DMS53 (cell line): Measurements from ENCODE around the gene CLSTN1.

Source experiments
- DNase-seq: peaks from one replicate; lab custom pipeline; 2025; lab: John Stamatoyannopoulos, UW

CLSTN1 gene

DNA sequence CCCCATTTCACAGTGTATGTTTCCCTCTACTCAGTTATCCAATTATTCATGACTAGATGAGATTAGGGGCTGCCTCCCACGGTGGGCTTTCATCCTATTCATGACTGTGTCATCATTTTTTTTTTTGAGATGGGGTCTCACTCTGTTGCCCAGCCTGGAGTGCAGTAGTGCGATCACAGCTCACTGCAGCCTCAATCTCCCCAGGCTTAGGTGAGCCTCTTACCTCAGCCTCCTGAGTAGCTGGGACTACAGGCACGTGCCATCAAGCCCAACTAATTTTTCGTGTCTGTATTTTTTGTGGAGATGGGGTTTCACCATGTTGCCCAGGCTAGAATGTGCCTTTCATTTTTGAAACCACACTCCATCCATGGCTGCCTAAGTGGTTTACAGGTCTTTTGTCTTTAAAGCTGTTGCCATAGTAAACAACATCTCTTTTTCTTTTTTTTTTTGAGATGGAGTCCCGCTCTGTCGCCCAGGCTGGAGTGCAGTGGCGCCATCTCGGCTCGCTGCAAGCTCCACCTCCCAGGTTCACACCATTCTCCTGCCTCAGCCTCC is 112.2 kb downstream of the CLSTN1 start:
- no peak for DNase-seq

DNA sequence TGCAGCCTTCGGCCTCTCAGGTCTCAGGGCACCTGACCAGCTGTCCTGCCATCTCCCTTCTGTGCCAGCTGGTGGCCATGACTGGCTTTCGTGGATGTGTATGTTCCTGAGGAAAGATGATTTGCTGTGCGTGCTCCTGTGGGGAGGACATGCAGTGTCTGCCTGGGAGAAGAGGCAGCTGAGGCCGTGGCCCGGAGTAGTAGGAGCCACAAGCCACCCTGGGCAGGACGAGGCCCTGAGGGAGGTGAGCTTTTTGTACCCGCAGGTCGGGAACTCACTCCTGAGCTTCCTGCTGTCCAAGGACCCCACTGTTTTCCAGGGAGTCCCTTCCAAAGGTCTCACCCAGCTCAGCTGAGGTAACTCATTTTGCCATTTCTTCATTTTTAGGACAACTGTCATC is 113.7 kb downstream of the CLSTN1 start:
- DNase-seq, result no peak

GRCh38 chr1:9706178-9706577 is 117.6 kb downstream of the CLSTN1 start:
- DNase-seq, result no peak

DNA sequence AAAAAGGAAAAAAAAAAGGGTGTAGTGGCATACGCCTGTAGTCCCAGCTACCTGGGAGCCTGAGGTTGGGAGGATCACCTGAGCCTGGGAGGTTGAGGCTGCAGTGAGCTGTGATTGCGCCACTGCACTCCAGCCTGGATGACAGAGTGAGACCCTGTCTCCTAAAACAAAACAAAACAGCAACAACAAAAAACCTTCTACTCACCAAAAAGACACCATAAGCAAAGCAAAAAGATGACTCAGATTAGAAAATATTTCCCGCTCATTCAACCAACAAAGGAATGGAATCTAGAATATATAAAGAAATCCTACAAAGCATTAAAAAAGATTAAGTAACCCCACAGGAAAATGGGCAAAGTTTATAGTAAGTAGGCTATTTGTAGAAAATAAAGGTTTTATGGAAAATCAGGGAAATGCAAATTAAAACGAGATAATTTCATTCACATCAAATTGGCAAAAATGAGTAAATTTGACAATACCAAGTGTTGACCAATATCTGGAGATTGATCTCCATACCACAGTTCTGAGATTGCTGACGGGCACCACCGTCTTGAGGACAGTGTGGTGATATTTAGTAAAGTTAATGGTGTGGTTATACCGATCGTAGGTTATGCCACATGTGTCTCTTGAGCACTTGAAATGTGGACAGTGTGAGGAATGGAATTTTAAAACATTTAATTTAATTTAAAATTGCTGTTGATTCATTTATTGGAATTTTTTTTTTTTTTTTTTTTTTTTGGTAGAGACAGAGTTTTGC is 118.2 kb downstream of the CLSTN1 start:
- DNase-seq, result no peak

DNA sequence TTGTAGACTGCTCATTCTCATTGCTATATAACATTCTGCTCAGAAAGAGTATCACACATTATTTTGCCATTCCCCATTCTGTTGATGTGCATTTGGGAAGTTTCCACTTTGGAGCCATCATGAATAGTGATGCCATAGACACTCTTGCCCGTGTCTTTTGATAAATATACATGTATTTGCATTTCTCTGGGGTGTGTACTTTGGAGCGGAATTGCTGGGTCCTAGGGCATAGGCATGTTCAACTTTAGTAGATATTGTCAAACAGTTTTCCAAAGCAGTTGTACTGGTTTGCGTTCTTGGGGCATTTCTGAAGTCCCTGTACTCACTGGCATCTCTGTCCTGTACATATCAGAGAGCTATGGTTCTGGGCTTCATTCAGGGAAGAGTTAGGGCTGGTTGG is 120.1 kb downstream of the CLSTN1 start:
- DNase-seq, result no peak

- no peak for DNase-seq
Observed at GRCh38 chr1:9703165-9703509, 120.6 kb downstream of the CLSTN1 start.

DNA sequence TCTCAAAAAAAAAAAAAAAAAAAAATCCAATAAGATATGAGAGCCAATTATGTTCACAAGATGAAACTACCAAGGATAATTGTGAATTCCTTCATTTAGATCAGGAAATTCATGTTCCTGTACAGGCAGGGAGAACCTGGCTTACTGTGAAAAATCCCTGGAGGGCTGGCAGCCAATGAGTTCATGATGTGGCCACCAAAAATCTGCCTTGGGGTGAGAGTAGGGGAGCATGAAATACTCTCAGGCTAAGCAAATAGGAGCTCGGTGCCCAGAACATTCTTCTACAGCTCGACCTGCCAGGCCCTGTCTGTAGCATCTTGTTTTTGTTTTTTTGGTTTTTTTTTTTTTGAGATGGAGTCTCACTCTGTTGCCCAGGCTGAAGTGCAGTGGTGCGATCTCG is 122.1 kb downstream of the CLSTN1 start:
- DNase-seq, result no peak

DNA sequence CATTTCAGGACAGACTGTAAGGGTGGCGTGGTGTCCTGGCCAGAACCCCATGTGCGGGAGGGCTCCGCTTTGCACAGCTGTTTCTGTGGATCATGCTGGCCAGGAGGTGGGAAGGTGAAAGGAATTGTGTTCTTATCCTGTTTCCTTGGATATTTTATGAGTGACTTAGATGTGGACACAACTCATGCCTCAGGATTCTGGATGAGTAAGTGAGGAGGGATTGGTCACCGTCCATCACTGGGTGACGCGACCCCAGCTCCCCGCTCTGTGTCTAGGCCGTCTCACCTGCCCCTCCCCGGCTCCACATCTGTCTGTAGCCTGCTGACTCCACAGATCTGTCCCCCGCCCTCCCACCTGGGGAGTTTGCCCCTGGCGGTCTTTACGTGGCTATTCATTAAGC is 123.4 kb downstream of the CLSTN1 start:
- no peak for DNase-seq

DNA sequence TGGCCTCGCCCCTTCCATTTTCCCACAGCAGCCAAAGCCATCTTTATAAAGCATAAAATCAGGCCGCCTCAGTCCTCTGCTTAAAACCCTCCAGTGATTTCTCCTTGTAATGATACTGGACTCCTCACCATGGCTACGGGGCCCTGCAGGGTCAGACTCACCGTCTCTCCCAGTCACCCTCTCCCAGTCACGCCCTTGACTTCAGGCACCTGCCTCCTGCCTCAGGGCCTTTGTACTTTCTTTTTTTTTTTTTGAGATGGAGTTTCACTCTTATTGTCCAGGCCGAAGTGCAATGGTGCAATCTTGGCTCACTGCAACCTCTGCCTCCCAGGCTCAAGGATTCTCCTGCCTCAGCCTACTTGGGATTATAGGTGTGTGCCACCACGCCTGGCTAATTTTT is 124.4 kb downstream of the CLSTN1 start:
- DNase-seq, result no peak

DNA sequence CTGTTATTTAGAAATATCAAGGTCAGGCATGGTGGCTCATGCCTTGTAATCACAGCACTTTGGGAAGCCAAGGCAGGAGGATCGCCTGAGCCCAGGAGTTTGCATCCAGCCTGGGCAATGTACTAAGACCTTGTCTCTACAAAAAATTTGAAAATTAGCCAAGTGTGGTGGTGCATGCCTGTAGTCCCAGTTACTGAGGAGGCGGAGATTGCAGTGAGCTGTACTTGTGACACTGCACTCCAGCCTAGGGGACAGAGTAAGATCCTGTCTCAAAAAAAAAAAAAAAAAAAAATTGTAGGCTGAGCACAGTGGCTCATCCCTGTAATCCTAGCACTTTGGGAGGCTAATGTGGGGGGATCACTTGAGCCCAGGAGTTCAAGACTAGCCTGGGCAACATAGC is 127.0 kb downstream of the CLSTN1 start:
- DNase-seq, result no peak

- DNase-seq, result no peak
Observed at GRCh38 chr1:9691691-9692090, 132.1 kb downstream of the CLSTN1 start.

DNA sequence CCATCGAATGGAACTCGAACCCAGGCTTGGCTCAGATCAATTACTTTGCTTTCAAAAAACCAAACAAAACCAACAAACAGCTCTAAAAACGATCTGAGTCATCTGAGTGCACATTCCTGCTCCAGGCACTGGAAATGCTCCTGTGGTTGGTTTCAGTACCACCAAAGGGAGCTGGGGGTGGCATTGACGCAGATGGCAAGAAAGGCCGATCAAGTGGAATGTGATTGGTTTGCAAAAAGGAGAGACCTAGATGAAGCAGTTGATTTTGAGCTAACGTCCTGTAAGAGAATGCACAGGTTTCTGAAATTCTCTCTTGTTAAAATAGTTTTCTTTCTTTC is 132.7 kb downstream of the CLSTN1 start:
- DNase-seq, result no peak

DNA sequence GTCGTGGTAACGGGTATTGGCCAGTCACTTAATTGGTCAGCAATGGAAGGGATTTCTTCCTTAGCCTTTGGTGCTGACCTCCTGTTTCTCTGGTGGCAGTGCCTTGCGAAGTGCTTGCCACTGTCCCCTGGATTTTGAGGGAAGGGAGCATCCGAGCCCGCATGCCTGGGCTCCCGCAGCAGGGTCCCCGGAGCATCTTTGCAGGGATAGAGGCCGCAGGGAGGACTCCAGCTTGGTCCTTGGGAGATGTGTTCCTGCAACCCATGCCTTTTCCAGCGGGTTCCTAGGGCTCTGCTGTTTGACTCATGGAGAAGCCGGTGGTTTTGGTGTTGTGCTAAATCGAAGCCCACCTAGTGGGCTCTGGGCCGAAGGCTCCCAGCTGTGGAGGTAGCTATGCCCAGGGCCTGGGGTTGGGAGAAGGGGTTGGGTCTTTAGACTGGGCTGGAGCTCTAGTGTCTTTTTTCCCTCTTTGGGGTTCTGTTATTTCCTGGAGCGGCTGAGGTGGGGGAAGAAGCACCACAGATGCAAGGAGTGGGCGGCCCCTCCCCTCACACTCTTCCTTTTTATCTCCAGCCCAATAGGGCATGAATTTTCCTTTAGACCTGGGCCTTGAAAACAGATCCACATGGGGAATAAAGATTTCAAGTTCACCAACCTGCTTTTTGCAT is 133.2 kb downstream of the CLSTN1 start:
- no peak for DNase-seq

GRCh38 chr1:9689971-9690381 is 133.8 kb downstream of the CLSTN1 start:
- peak; percentile 52 for DNase-seq

DNA sequence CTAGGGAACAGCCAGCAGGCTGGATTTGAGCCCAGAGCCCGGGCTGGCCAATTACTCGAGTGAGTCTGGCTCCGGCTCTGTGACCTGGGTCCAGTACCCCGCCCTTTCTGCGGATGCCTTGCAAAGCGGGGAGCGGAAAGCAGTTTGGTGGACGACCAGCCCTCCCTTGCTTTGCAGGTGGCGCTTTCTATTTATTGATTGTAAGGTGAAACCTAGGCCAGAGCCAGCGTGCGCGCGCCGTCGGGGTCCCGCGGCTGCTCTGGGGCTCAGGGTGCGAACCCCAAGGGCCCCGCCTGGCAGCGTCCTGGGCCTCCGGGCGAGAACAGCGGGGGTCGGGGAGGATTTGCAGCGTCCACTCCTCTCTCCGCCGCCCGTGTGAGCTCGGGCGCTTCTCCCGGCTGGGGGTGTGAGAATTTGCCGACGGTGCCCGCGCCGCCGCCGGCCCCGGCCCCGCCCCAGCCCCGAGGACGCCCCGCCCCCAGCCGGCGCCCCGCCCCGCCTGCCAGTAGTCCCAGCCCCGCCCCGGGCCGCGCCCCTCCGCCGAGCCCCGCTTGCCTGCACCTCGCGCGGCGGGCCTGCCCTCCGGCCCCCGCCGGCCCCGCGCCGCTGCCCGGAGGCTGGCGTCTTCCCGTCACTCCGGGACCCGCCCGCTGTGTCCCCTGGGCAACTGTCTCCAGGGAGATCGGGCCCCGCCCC is 134.6 kb downstream of the CLSTN1 start:
- peak; percentile 88 for DNase-seq

GRCh38 chr1:9688599-9688998 is 135.2 kb downstream of the CLSTN1 start:
- no peak for DNase-seq

GRCh38 chr1:9687874-9688582 is 135.7 kb downstream of the CLSTN1 start:
- peak; percentile 71 for DNase-seq

GRCh38 chr1:9687120-9687873 is 136.5 kb downstream of the CLSTN1 start:
- DNase-seq, result peak; percentile 82

DNA sequence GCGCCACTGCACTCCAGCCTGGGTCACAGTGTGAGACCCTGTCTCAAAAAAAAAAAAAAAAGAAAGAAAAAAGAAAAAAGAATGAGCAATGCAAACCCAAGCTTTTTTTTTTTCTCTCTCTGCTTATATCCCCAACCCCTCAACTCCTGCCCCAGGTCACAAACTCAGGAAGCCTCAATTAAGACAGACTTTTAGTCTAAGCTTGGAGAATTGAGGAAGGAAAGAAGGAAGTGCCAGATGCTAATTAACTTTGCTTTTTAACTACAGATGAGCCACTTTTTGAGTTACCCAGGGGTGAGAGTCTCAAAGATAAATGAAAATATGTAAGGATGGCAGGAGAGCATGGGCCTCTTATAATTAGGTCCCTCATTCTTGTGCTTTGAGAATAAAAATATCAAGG is 139.0 kb downstream of the CLSTN1 start:
- DNase-seq, result no peak

- DNase-seq, result no peak
Observed at GRCh38 chr1:9680828-9681227, 142.9 kb downstream of the CLSTN1 start.

DNA sequence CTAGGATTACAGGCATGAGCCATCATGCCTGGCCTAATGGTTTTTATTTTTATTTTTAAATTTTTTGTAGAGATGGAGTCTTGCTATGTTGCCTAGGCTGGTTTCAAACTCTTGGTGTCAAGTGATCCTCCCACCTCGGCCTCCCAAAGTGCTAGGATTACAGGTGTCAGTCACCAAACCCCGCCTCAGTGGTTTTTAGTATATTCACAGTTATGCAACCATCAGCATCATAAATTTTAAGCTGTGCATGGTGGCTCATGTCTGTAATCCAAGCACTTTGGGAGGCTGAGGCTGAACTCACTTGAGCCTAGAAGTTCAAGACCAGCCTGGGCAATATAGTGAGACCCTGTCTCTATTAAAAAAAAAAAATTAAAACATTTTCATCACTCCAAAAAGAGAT is 143.7 kb downstream of the CLSTN1 start:
- no peak for DNase-seq
